Rectal smooth muscle tissue (tissue), 1 donor: ENCODE measurements around the gene OTOGL.
"Not testable (repeated sequence)": the region's sequence is repeated elsewhere in the genome, so short reads cannot be mapped to it uniquely, and the experiment has no call there.

Experiments used
- H3K27ac ChIP-seq: one replicate; pipeline ENCODE4 v1.7.0; 2013; ENCODE audit warnings: low read depth, low read length, inconsistent platforms
- H3K27me3 ChIP-seq: one replicate; pipeline ENCODE4 v1.7.0; 2013; ENCODE audit warnings: low read length; ENCODE audit not compliant: control insufficient read depth, insufficient read depth
- H3K36me3 ChIP-seq: one replicate; pipeline ENCODE4 v1.7.0; 2013; ENCODE audit warnings: low read length; ENCODE audit not compliant: control insufficient read depth, insufficient read depth
- H3K4me1 ChIP-seq: one replicate; pipeline ENCODE4 v1.7.0; 2013; ENCODE audit warnings: low read length; ENCODE audit not compliant: control insufficient read depth, insufficient read depth
- H3K4me3 ChIP-seq: one replicate; pipeline ENCODE4 v1.7.0; 2013; ENCODE audit warnings: low read length
- H3K9ac ChIP-seq: one replicate; pipeline ENCODE4 v1.7.0; 2013; ENCODE audit warnings: low read length

Gene OTOGL

GRCh38 chr12:80099259-80099658 lies at the start of gene OTOGL:
Gene OTOGL (plus strand): TSS chr12:80099537. CDS start chr12:80209432, 109,895 bp downstream.
- no peaks in the 10 kb centered on the region for H3K36me3 ChIP-seq
- no peaks in the 10 kb centered on the region for H3K4me1 ChIP-seq
- no peak within 1 kb of the TSS for H3K9ac ChIP-seq
- no peaks in the 10 kb centered on the region for H3K27me3 ChIP-seq
- no peak within 1 kb of the TSS for H3K4me3 ChIP-seq
- H3K27ac ChIP-seq = no peak within 1 kb of the TSS

DNA sequence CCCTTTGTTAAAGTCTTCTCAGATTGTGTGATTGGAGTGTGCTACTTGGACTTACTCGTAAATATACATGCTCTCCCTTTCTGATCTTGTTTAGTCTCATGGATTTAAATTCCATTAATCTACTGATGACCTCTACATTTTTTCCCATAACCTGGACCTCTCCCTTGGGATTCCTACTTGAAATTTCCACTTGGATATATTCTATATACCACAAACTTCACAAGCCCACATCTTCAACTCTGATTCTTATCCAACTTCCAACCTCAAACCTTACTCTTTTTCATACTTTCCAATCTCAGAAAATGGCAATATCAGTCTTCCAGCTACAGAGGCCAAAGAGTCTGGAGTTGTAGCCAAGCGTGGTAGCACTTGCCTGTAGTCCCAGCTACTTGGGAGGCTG lies 49.1 kb upstream of the OTOGL start:
- Histone ChIP-seq H3K4me1 (peaks cover 18% of the 10 kb centered on the region), H3K27ac (no peak overlapping the region), H3K4me3 (no peak overlapping the region), H3K9ac (no peak overlapping the region), H3K27me3 (no peaks in the 10 kb centered on the region), H3K36me3 (no peaks in the 10 kb centered on the region)

DNA sequence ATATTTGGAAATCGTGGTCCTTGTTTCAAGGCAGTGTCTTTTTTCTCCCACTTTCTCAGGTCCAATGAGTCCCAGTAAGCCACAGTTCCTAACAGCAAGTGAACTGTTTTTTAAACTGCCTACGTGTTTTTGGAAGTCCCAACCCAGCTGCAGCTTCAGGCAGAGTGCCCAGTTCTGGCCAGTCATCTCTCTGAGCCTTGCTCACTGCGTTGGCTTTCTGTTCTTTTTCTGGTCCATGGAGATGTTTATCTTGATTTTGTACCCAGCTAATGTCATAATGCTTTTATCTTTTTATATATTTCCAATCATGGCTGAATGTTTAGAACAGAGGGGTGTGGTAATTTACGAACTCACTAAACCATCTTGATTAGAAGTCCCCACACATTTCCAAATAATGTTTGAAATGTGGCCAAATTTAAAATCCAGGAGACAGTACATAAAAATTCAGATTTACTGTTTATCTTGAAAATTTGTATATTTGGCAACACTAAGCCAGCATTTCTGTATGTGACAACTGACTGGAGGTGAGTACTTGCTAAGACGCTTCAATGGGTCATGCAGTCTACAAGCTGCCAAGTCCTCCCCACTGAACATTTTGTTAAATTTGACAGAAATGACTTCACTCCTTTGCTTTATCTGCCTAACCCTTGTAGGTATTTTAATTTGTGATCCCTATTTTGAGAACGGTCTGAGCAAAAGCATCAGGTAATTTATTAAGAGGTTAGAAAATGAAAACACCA lies 46.1 kb upstream of the OTOGL start:
- Histone ChIP-seq H3K27ac (peak overlapping the region; percentile 88), H3K27me3 (no peaks in the 10 kb centered on the region), H3K4me1 (peaks cover 18% of the 10 kb centered on the region), H3K36me3 (no peaks in the 10 kb centered on the region), H3K4me3 (peak overlapping the region; percentile 18), H3K9ac (no peak overlapping the region)

DNA sequence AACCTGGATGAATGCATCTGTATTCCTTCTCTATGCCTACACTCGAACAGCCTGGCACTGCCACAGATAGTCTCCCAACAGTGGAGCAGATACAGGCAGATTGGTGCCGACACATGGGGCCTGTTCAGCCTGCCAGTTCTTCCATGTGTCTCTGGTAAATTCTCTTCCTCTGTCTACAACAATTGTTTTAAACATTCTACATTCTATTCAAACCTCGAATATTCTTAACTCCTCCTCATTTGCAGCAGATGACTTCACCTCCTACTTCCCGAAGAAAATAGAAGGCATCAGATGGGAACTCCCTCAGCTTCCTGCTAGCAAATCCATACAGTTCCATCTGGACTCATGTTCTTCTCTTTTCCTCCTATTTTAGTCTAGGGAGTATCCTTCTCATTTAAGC lies 43.1 kb upstream of the OTOGL start:
- Histone ChIP-seq H3K36me3 (no peaks in the 10 kb centered on the region), H3K27ac (peak overlapping the region; percentile 14), H3K9ac (no peak overlapping the region), H3K27me3 (no peaks in the 10 kb centered on the region), H3K4me3 (no peak overlapping the region), H3K4me1 (peaks cover 18% of the 10 kb centered on the region)

GRCh38 chr12:80056845-80057244 lies 42.5 kb upstream of the OTOGL start:
- Histone ChIP-seq H3K27ac (no peak overlapping the region), H3K36me3 (no peaks in the 10 kb centered on the region), H3K4me1 (peaks cover 18% of the 10 kb centered on the region)

GRCh38 chr12:80058586-80058985 lies 40.8 kb upstream of the OTOGL start:
- no peak overlapping the region for H3K9ac ChIP-seq
- no peak overlapping the region for H3K27ac ChIP-seq
- no peaks in the 10 kb centered on the region for H3K36me3 ChIP-seq
- H3K4me3 ChIP-seq = no peak overlapping the region
- H3K27me3 ChIP-seq = no peaks in the 10 kb centered on the region
- H3K4me1 ChIP-seq = peaks cover 4% of the 10 kb centered on the region

More at GRCh38 chr12:80056845-80057244, 42.5 kb upstream of the OTOGL start:
- Histone ChIP-seq H3K9ac (no peak overlapping the region), H3K27me3 (no peaks in the 10 kb centered on the region), H3K4me3 (no peak overlapping the region)

GRCh38 chr12:80059102-80059501 lies 40.2 kb upstream of the OTOGL start:
- no peak overlapping the region for H3K4me3 ChIP-seq

GRCh38 chr12:80059875-80060274 lies 39.5 kb upstream of the OTOGL start:
- Histone ChIP-seq H3K9ac (no peak overlapping the region), H3K4me1 (peaks cover 2% of the 10 kb centered on the region)

More at GRCh38 chr12:80059102-80059501, 40.2 kb upstream of the OTOGL start:
- H3K9ac ChIP-seq = no peak overlapping the region
- H3K27me3 ChIP-seq = no peaks in the 10 kb centered on the region
- no peak overlapping the region for H3K27ac ChIP-seq
- H3K4me1 ChIP-seq = peaks cover 2% of the 10 kb centered on the region
- no peaks in the 10 kb centered on the region for H3K36me3 ChIP-seq

DNA sequence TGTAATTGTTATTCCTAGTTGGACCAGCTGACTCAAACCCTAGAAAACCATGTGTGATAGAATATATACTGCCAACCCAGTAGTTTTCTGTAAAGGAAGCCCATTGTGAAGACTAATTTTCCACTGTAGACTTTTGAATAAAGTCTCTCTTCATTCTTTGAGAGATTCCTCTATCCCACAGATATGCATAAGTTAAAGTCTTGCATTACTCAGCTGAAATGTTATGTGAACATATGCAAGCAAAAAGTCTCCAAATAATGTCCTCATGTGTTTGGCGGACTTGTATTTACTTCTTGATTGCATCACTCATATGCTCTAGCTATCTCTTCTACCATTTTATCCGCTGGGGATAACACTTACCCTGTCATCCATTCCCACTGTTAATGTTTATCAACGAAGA lies 35.1 kb upstream of the OTOGL start:
- H3K9ac ChIP-seq = no peak overlapping the region
- no peaks in the 10 kb centered on the region for H3K36me3 ChIP-seq

More at GRCh38 chr12:80059875-80060274, 39.5 kb upstream of the OTOGL start:
- Histone ChIP-seq H3K27me3 (no peaks in the 10 kb centered on the region), H3K4me3 (no peak overlapping the region), H3K27ac (no peak overlapping the region), H3K36me3 (no peaks in the 10 kb centered on the region)

GRCh38 chr12:80064951-80065350 lies 34.4 kb upstream of the OTOGL start:
- Histone ChIP-seq H3K27me3 (no peaks in the 10 kb centered on the region), H3K36me3 (no peaks in the 10 kb centered on the region), H3K4me3 (no peak overlapping the region), H3K9ac (no peak overlapping the region), H3K4me1 (peaks cover 2% of the 10 kb centered on the region), H3K27ac (no peak overlapping the region)

More for the DNA sequence above, 35.1 kb upstream of the OTOGL start:
- Histone ChIP-seq H3K4me3 (no peak overlapping the region), H3K4me1 (peaks cover 2% of the 10 kb centered on the region), H3K27me3 (no peaks in the 10 kb centered on the region), H3K27ac (no peak overlapping the region)

GRCh38 chr12:80068173-80068572 lies 31.2 kb upstream of the OTOGL start:
- Histone ChIP-seq H3K27me3 (no peaks in the 10 kb centered on the region), H3K4me1 (peaks cover 4% of the 10 kb centered on the region), H3K9ac (no peak overlapping the region), H3K4me3 (no peak overlapping the region), H3K36me3 (no peaks in the 10 kb centered on the region), H3K27ac (no peak overlapping the region)

DNA sequence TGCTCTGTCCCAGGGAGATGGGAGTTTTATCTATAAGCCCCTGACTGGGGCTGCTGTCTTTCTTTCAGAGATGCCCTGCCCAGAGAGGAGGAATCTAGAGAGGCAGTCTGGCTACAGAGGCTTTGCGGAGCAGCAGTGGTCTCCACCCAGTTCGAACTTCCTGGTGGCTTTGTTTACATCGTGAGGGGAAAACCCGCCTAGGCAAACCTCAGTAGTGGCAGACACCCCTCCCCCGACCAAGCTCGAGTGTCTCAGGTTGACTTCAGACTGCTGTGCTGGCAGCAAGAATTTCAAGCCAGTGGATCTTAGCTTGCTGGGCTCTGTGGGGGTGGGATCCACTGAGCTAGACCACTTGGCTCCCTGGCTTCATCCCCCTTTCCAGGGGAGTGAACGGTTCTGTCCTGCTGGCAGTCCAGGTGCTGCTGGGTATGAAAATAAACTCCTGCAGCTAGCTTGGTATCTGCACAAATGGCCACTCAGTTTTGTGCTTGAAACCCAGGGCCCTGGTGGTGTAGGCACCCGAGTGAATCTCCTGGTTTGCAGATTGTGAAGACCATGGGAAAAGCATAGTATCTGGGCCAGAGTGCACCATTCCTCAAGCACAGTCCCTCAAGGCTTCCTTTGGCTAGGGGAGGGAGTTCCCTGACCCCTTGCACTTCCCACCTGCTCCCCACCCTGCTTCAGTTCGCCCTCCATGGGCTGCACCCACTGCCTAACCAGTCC lies 15.3 kb upstream of the OTOGL start:
- H3K4me3 ChIP-seq, H3K9ac ChIP-seq, H3K4me1 ChIP-seq, H3K36me3 ChIP-seq, H3K27ac ChIP-seq, H3K27me3 ChIP-seq: not testable (repeated sequence)
